CD4-positive, alpha-beta T cell treated with Interleukin-4 for 1 hour (primary cell): ENCODE data around the gene SIK2.

Experiments used
- DNase-seq, 2 donors: peaks; one replicate each; pipeline ENCODE4 v3.0.0-alpha.2; 2020 to 2022

Gene SIK2

DNA sequence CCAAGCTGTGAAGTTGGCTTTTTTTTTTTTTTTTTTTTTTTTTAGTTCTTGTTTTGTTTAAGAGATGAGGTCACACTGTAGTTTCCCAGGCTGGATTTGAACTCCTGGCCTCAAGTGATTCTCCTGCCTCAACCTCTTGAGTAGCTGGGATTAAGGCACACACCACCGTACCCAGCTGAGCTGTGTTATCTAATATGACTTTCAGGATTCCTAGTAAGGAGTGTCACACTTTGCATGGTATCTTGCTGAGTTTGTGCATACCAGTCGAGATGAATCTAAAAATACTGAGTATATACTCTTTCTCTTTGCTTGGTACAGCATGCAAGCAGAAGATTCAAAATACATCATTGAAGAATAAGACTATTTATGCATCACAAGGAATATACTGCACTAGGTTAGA, 58.6 kb downstream of the SIK2 start:
- DNase-seq: no peak

DNA sequence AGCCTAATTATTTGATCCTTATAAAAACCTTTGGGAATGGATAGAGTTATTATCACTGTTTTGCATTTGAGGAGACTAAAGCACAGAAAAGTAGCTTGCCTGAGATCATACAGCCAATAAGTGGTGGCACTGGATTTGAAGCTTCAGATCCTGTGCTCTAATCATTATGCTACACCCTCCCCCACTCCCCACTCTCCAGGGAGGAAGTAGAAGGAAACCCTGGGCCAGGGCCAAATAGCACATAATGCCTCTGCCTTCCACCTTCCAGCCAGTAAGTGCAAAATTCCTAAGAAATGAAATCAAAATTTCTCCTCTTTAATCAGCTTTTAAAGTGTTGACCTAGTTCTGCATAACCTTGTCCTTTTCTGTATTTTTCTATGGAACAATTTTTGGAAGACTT, 61.6 kb downstream of the SIK2 start:
- DNase-seq: no peak

DNA sequence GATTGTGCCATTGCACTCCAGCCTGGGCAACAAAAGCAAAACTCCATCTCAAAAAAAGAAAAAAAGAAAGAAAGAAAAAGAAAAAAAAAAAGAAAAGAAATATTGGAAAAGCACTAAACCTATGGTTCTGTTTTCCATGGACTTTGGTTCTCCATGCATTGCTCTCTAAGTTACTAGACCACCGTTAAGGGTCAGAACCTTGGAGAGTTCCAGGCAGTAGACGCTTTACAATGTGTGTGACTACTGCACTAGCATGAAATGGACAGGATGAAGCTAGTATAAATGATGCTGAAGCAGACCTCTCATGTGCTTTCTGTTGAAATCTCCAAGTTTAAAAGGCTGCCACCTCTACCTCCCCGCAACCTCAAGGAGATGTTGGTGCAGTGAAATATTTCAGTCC, 63.5 kb downstream of the SIK2 start:
- DNase-seq: no peak

DNA sequence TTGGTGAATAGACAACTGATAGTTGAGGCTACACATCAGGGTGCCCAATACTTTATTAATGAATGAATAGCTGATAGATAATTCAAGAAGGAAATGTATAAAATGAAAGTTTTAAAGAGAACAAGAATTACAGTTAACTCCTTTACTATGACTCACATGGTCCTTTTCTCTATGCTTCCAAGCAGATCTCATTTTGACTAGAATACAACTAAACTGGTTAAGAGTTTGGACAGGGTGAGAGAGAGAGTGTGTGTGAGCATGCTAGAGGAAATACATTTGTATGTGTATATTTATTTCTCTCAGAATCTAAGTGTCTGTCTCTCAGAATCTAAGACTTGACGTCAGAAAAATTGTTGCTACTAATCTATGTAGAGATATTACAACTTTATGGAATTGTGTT, 66.7 kb downstream of the SIK2 start:
- no peak for DNase-seq

DNA sequence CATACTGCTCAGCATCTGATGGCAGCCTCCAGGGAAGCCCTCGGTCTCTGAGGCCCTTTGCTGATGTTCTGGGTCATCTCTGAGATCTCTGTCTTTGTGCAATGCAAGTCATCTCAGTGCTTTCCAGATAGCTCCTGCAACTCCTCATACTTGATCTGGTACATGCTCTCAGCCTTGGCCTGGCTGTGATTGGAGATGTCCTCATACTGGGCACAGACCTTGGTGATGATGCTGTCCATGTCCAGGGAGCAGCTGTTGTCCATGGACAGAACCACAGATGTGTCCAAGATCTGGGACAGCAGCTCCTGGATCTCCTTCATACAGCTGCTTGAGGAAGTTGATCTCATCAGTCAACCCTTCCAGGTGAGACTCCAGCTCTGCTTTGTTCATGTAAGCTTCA, 69.1 kb downstream of the SIK2 start:
- no peak for DNase-seq

DNA sequence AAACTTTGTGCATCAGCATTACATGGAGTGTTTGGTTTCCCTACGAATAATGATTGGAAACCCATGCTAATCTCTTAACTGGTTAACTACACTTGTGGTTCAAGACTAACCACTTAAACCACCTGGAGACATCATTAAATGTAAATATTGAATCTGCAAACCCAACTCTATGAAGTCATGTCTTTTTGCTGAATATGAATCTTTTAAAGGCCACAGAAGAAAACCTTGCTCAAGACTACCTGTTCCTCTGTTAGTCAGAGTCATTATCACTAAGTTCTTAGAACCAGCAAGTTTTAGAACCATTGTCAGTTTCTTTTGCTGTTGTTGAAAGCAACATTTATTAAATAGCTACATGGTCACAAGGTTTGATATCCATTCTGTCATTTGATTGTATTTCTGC, 70.7 kb downstream of the SIK2 start:
- DNase-seq: no peak

DNA sequence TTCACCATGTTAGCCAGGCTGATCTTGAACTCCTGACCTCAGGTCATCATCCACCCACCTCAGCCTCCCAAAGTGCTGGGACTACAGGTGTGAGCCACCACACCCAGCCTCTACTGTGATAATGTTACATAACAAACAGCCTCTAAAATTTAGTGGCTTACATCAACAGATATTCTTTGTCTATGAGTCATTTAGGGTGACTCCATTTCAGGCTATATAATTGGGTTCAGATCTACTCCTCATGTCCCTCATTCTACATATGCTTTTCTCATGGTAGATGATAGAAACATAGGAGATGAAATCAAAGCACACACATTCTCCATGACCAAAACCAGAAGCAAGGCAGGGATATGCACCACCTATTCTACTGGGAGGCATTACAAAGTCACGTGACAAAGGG, 72.7 kb downstream of the SIK2 start:
- DNase-seq: no peak

DNA sequence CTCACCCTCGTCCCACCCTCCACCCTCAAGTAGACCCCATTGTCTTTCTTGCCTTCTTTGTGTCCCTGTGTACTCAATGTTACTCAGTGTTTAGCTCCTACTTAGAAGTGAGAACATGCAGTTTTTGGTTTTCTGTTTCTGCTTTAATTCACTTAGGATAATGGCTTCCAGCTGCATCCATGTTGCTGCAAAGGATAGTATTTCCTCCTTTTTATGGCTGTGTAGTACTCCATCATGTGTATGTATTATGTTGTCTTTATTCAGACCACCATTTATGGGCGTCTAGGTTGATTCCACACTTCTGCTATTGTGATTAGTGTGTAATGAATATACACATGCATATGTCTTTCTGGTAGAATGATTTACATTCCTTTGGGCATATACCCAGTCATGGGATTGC, 73.6 kb downstream of the SIK2 start:
- no peak for DNase-seq

DNA sequence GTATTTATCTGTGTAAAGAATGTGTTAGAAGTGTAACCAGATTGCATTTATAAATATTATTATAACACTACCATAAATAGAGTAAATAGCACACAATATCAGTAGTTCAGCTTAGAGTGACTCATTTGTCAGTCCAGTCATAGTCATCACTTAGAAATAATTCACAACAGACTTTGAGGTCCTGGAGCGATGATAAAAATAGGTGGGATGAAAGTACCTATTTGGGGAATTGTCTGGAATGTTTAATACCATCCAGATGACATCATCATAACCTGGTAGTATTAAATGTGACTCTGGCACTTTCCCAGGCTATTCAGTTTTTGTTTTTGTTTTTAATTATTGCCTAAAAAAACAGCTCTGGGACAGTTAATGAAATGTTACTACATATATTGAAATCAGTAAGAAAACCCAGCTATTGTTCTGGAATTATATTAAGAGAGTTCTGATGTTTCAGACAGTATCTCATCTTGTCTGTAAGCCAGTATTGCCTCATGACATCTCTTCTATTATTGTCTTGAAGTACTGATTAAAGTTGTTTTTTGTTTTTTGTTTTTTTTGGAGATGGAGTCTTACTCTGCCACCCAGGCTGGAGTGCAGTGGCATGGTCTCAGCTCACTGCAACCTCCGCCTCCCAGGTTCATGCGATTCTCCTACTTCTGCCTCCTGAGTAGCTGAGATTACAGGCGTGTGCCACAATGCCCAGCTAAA, 74.8 kb downstream of the SIK2 start:
- DNase-seq: no peak

DNA sequence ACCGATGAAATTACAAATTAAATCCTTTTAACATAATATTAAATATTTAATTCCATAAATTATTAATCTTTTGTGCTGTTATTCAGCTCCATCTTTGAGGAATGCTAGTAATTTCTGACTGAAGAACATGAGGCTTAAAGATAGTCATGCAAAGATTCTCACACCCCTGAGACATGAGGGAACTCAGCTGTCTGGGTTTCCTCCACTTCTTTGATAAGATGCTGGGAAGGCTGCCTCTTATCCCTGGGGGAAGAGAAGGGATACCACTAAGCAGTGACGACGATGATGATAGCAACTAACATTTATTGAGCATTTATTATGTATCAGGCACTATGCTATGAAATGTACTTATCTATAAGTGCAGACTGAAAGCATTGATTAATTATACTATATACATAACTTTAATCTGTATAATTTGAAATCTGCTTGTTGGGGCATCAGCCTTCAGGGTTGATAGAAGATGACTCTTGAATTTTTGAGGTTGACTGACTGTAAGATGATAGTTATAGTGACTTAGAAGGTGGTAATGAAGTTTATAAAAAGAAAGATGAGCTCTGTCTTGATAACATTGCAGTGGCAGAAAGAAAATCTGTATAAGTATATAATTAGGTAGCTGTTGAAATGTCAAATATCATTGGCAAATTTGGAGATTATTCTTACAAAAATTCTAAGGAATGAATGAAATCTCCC, 78.4 kb downstream of the SIK2 start:
- no peak for DNase-seq

DNA sequence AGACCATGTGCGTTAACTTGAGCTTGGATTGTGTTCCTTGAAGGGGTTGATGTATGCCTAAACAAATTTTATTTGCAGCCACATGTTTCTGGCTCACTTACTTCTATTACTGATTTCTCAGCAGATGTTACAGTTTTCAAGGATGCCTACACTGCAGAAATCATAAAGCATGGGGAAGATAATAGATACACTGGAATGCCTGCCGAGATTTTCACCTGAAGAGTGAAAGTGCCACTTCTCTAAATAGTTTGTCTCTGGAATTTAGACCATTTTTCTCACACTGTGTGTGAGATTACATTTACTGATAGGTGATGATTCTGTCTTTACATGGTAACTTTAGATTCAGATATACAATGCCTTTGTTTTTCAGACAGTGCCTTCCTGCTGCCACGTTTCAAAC, 81.6 kb downstream of the SIK2 start:
- no peak for DNase-seq

DNA sequence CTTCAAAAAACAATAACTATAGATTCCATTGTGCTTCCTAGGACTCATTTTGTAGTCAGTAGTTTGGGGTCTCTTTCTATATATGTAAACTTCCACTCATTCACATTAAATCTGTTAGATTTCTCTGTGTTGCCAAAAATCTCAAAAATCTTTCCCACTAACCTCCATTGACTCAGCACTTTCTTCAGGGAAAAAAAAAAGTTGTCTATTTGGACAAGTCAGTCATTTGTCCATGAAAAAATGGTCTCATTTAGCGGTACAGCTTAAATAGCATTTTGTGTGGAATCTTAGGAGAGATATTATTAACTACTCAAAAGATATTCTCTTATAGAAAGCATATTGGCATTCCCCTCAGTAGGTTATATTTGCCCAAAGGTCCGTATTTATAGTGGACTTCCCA, 82.0 kb downstream of the SIK2 start:
- DNase-seq: no peak

DNA sequence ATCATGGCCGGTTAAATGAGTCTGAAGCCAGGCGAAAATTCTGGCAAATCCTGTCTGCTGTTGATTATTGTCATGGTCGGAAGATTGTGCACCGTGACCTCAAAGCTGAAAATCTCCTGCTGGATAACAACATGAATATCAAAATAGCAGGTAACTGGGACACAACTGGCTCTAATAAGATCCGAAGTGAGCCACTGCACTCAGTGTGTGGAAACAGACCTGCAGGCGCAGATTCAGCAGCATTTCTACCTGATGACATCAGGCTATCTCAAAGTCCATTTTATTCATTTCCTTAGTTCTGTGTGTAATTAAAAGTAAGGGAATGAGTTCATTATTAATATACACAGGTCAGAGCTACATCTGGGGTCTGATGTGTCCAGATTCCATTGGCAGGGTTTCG, 85.8 kb downstream of the SIK2 start:
- DNase-seq: no peak

DNA sequence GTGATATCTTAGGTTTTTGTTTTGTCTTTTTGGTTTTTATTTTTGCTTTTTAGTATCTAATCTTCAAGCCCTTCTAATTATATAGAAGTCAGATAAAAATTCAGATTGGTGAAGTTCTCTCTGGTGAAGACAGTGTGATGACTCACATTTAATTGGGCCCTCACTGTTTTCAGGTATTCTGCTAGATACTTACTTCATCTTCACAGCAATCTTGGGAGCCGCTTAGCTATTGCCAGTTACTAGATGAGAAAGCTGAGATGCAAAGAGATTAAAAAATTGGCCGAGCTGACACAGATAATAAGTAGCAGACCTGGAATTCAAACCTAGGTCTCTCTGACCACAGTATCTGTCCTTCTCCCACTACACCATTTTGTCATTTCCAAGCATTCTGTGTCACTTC, 88.9 kb downstream of the SIK2 start:
- no peak for DNase-seq

DNA sequence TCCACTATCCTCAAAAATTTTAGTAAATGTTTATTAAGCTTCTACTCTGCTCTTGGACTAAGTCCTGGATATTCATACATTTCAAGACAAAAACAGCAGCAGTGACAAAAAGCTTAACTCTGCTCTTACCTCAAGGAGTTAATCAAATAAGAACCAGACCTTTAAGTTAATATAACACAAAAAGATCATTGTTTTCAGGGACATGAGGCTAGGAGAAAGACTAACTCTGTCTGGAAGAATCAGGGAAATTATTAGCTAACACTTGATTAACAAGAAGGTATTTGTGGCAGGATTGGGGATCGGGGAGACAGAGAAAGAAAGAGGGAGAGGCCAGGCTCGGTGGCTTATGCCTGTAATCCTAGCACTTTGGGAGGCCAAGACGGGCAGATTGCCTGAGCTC, 89.5 kb downstream of the SIK2 start:
- no peak for DNase-seq

DNA sequence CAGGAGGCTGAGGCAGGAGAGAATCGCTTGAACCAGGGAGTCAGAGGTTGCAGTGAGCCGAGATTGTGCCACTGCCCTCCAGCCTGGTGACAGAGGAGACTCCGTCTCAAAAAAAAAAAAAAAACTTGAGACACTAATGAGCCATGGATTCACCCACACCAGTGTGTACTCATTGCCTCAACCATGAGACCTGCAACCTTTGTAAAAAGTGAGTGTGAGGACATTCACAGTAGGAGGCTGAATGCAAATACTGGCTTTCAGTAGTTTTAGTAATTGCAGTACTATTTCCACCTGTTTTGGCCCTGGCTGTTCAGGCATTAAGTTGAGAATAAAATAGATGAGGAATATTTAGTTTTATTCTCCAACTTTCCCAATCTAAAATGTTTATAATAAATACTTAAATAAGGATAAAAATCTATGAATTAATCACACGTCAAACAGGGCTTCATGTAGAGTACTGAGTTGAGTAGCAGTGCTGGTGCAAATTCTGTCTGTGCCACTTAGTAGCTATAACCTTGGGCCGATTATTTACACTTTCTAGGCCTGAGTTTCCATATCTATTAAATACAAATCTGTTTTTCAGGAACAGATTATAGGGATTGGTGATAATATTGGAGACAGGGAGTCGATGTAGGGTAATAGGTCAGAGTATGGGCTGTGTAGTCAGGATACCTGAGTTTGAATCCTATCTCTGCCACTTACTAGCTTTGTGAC, 91.1 kb downstream of the SIK2 start:
- no peak for DNase-seq

DNA sequence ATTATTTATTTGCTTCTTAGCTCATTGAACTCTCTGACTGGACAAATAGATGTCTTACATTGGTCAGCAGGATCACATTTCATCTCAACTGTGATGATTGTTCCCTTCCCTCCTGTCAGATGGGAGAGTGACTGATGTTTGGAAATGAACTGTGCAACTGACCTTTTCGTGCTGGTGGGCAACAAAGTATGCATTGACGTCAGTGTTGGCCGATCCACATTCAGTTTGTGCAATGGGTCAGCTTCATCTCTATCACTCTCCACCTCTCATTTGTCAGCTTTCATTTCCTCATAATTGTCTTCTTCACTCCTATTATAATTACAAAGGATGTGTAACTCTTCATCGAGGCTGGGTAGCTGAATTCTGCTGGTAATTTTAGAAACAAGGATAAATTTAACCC, 92.6 kb downstream of the SIK2 start:
- DNase-seq: no peak

DNA sequence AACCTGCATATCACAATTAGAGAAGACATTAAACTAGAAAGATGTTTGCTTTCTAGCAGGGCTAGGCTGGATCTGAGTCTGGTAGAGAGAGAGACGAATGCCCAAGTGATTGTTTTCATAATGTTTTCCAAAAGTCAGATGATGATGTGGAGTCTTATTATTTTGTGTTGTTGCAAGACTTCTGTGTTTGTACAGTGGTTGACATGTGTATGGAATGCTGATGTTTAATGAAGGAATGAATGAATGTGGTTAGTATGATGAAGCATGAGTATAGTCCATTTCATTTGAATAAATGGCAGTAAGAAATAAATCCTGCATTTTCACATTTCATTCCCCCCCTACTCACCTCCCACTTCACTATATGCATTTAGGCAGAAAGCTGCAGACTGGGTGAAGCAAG, 94.3 kb downstream of the SIK2 start:
- DNase-seq: no peak

DNA sequence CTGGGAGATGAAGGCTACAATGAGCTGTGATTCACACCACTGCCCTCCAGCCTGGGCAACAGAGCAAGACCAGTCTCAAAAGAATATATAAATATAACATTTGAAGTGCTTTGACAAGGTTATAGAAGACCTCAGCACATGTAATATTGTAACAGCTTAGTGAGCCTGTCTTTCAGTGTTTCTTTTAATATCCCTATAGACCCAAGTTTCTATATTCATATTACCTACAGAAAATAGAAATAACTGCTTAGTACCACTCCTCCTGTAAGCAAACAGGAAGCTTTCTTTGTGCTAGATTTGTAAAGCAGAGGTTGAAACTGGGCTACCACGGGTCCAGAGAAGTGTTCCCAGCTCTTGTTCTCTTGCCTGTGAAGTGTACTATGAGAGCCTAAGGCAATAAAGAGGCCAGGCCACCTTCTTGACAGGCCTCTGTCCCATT, 95.7 kb downstream of the SIK2 start:
- no peak for DNase-seq

DNA sequence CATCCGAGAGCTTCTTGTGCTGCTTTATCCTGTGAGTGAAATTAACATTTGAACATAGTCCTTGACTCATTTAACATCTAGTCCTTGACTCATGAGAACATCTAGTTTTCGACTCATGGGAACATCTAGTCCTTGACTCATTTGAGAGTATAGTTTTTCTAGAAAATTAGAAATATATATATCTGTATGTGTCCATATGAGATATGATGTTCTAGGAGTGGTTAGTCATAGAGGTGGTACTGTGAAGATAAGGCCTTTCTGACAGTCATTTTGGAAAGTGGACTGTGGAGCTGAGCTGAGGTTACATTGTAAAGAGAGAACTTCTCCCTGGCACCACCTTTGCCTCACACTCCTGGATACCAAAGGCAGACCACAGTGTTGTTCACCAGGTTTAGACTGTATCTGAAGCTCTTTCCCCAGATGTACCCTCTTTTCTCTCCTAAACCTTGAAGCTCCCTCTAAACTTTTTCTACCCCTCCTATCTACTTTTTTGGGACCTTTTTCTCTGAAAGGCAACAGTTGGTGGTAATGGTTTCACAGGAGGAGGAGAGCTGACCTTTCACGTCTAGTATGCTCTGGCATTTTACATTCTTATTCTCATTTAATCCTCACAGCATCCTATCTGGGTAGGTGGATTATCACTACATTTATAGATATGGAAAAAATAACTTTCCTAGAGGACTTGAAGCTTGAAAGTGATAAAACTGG, 96.8 kb downstream of the SIK2 start:
- no peak for DNase-seq

DNA sequence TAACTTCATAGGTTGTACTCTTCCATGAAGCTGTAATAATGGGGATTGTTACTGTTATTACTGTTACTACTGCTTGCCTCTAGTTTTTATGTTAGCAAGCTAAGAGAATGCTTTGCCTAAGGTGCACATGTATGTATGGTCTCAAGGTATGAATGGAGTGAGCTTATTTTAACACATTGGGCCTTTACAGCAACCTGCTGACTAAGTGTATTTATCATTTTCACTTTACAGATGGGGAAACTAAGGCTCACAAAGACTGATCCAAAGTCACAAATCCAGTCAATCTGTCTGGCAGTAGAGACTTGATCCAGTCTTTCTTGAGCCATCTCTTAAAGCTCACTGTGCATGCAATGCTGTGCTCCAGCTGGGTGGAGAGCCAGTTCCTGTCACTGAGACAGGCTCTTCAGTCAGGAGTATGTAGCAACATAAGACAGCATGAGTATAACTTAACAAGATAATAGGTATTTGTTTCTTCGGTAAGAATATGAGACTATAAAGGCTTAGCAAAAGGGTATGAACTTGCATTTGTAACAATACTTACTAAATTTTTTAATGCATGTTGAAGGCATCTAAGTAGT, 97.4 kb downstream of the SIK2 start:
- DNase-seq: no peak

DNA sequence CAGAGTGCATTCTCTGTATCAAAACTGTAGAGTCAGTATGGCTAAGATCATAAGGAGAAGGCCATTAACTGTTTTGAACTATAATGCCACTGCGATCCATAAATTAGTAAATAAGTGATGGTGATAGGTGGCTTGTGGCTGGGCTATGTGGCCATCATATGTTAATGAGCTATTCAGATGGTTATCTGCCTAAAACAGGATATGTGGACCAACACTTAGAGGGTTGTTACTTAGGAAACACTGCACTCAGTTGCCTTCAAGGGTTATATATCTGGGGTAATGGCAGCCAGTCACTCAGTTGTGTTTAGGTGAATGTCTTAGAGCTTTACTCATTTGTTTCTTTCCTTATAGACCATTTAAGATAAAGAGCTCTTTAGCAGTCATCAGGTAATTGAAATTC, 97.9 kb downstream of the SIK2 start:
- no peak for DNase-seq

DNA sequence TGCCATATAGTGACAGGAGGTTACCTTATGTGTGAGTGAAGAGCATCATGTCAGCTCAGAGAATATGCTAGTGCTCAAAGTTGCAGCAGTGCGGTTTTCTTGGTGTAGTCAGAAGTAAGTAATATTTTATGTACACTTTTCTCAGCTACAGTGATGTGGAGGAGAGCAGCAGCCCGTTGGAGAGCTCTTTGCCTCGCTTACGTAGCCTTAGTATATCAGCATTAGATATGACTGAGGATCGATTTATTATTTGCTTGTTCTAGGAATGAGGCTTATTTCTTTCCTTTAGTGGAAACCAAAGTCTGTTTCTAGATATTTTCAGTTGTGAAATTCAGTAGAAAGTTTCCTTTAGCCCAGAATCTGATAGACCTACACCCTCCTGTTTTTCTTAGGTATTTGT, 100.4 kb downstream of the SIK2 start:
- no peak for DNase-seq
